IPS DF 19.7 (cell line): ENCODE results near the gene DYNLRB2.

Experiments used
- DNase-seq: peaks from one replicate; pipeline ENCODE4 v3.0.0-alpha.2; 2013; ENCODE audit warnings: low read depth, low spot score

The DYNLRB2 gene

GRCh38 chr16:80599466-80599865, 58.7 kb downstream of the DYNLRB2 start:
- no peak for DNase-seq
